Astrocyte (in vitro differentiated cells and primary cell): ENCODE data around the gene NLRP14. TPM values are rescaled to one million over a fixed set of nuclear protein-coding genes. Genes with fewer than 3 reads are reported as not detected.

Experiments used
- DNase-seq: peaks from one replicate; pipeline ENCODE4 v3.0.0-alpha.2; 2010; ENCODE audit warnings: low read depth
- FAIRE-seq: peaks from 2 replicates; lab custom pipeline; 2011; peaks lifted over from hg19 to GRCh38; lab: Jason Lieb, UNC
- H2AFZ ChIP-seq: 2 replicates; pipeline ENCODE4 v1.6.0; 2012; ENCODE audit warnings: low read depth, low read length, inconsistent platforms
- H3K27ac ChIP-seq: 2 replicates; pipeline ENCODE4 v1.5.1; 2011; ENCODE audit warnings: low read depth, low read length, inconsistent platforms
- H3K27me3 ChIP-seq: 2 replicates; pipeline ENCODE4 v1.6.0; 2011; ENCODE audit warnings: low read length, inconsistent platforms; ENCODE audit not compliant: insufficient read depth
- H3K36me3 ChIP-seq: 2 replicates; pipeline ENCODE4 v1.5.1; 2011; ENCODE audit warnings: low read length, inconsistent platforms; ENCODE audit not compliant: insufficient read depth
- H3K4me1 ChIP-seq: 2 replicates; pipeline ENCODE4 v1.5.1; 2011; ENCODE audit warnings: low read length, inconsistent platforms; ENCODE audit not compliant: insufficient read depth
- H3K4me2 ChIP-seq: 2 replicates; pipeline ENCODE4 v1.6.0; 2012; ENCODE audit warnings: low read length, inconsistent platforms
- H3K4me3 ChIP-seq: 2 replicates; pipeline ENCODE4 v1.5.1; 2011; ENCODE audit warnings: low read depth, mild to moderate bottlenecking, low read length, inconsistent platforms; ENCODE audit not compliant: insufficient read depth
- H3K79me2 ChIP-seq: 2 replicates; pipeline ENCODE4 v1.6.0; 2012; ENCODE audit warnings: mild to moderate bottlenecking, low read length, inconsistent platforms; ENCODE audit not compliant: insufficient read depth
- H3K9ac ChIP-seq: 2 replicates; pipeline ENCODE4 v1.6.0; 2012; ENCODE audit warnings: mild to moderate bottlenecking, low read length, inconsistent platforms
- H3K9me3 ChIP-seq: 2 replicates; pipeline ENCODE4 v1.5.1; 2012; ENCODE audit warnings: low read depth, mild to moderate bottlenecking, low read length, inconsistent platforms; ENCODE audit not compliant: insufficient read depth
- H4K20me1 ChIP-seq: 2 replicates; pipeline ENCODE4 v1.6.0; 2012; ENCODE audit warnings: low read length, inconsistent platforms; ENCODE audit not compliant: insufficient read depth
- H3K27ac Mint-ChIP-seq: one replicate; pipeline ENCODE4 v1.8.0; 2021; ENCODE audit warnings: mild to moderate bottlenecking, mixed read lengths; ENCODE audit not compliant: unreplicated experiment
- H3K27me3 Mint-ChIP-seq: one replicate; pipeline ENCODE4 v1.8.0; 2021; ENCODE audit warnings: low read depth, mixed read lengths; ENCODE audit not compliant: unreplicated experiment
- H3K36me3 Mint-ChIP-seq: one replicate; pipeline ENCODE4 v1.8.0; 2021; ENCODE audit warnings: low read depth, mixed read lengths; ENCODE audit not compliant: unreplicated experiment
- H3K4me1 Mint-ChIP-seq: one replicate; pipeline ENCODE4 v1.8.0; 2021; ENCODE audit warnings: low read depth, mixed read lengths; ENCODE audit not compliant: unreplicated experiment
- H3K4me3 Mint-ChIP-seq: one replicate; pipeline ENCODE4 v1.8.0; 2021; ENCODE audit warnings: mild to moderate bottlenecking, moderate library complexity, mixed read lengths; ENCODE audit not compliant: unreplicated experiment
- H3K9me3 Mint-ChIP-seq: one replicate; pipeline ENCODE4 v1.8.0; 2021; ENCODE audit warnings: mild to moderate bottlenecking, mixed read lengths; ENCODE audit not compliant: unreplicated experiment
- CTCF ChIP-seq: IDR thresholded peaks from 2 replicates; pipeline ENCODE4 v1.5.1; 2011; ENCODE audit warnings: low read depth, mild to moderate bottlenecking, inconsistent platforms, low read length, moderate library complexity; ENCODE audit not compliant: insufficient read depth
- EZH2 ChIP-seq: IDR thresholded peaks from 2 replicates; pipeline ENCODE4 v1.6.1; 2012; ENCODE audit warnings: mild to moderate bottlenecking, low read length, inconsistent platforms; ENCODE audit not compliant: insufficient read depth
- total RNA-seq: library from RNA; stranded (reverse); gene quantifications from 2 replicates; pipeline ENCODE4 v1.2.1, GENCODE V29; 2021

NLRP14 gene
- total RNA-seq, 1 donor from 2014 or later = not detected

- FAIRE-seq = no peak
- no peak for TF ChIP-seq EZH2
- TF ChIP-seq CTCF = no peak
- no peak overlapping the region for H3K27ac Mint-ChIP-seq
Observed at GRCh38 chr11:7079545-7080135, 59.4 kb downstream of the NLRP14 start.

GRCh38 chr11:7080900-7081299 is 60.6 kb downstream of the NLRP14 start:
- Mint-ChIP-seq H3K27me3 (peaks cover 11% of the 10 kb centered on the region), H3K4me3 (no peak overlapping the region), H3K9me3 (peaks cover 7% of the 10 kb centered on the region), H3K4me1 (no peaks in the 10 kb centered on the region), H3K27ac (no peak overlapping the region), H3K36me3 (no peaks in the 10 kb centered on the region)
- H3K4me3 ChIP-seq = no peak overlapping the region
- no peaks in the 10 kb centered on the region for H3K79me2 ChIP-seq
- H3K27ac ChIP-seq = no peak overlapping the region
- TF ChIP-seq EZH2 (no peak), CTCF (no peak)
- no peaks in the 10 kb centered on the region for H4K20me1 ChIP-seq
- H3K4me2 ChIP-seq = no peak overlapping the region
- H3K27me3 ChIP-seq = peaks cover 2% of the 10 kb centered on the region
- no peaks in the 10 kb centered on the region for H3K36me3 ChIP-seq
- H3K9me3 ChIP-seq = no peaks in the 10 kb centered on the region
- no peak for FAIRE-seq
- no peak overlapping the region for H2AFZ ChIP-seq
- DNase-seq = no peak
- H3K4me1 ChIP-seq = no peaks in the 10 kb centered on the region
- H3K9ac ChIP-seq = no peak overlapping the region

More at GRCh38 chr11:7079545-7080135, 59.4 kb downstream of the NLRP14 start:
- no peaks in the 10 kb centered on the region for H3K4me1 Mint-ChIP-seq
- Histone ChIP-seq H3K4me1 (no peaks in the 10 kb centered on the region), H3K79me2 (no peaks in the 10 kb centered on the region), H4K20me1 (no peaks in the 10 kb centered on the region), H3K4me3 (no peak overlapping the region), H3K27ac (no peak overlapping the region), H3K9ac (no peak overlapping the region), H3K4me2 (no peak overlapping the region), H2AFZ (no peak overlapping the region), H3K27me3 (peaks cover 2% of the 10 kb centered on the region), H3K36me3 (no peaks in the 10 kb centered on the region), H3K9me3 (no peaks in the 10 kb centered on the region)
- no peak overlapping the region for H3K4me3 Mint-ChIP-seq
- peaks cover 7% of the 10 kb centered on the region for H3K9me3 Mint-ChIP-seq
- H3K27me3 Mint-ChIP-seq = peaks cover 11% of the 10 kb centered on the region
- no peaks in the 10 kb centered on the region for H3K36me3 Mint-ChIP-seq
- DNase-seq = no peak

GRCh38 chr11:7081441-7081840 is 61.2 kb downstream of the NLRP14 start:
- no peak overlapping the region for H3K27ac ChIP-seq
- no peak overlapping the region for H3K9ac ChIP-seq
- Mint-ChIP-seq H3K27ac (no peak overlapping the region), H3K27me3 (peaks cover 9% of the 10 kb centered on the region), H3K4me3 (no peak overlapping the region), H3K9me3 (peaks cover 7% of the 10 kb centered on the region), H3K4me1 (no peaks in the 10 kb centered on the region), H3K36me3 (no peaks in the 10 kb centered on the region)
- no peak overlapping the region for H2AFZ ChIP-seq
- no peaks in the 10 kb centered on the region for H3K36me3 ChIP-seq
- peaks cover 2% of the 10 kb centered on the region for H3K27me3 ChIP-seq
- FAIRE-seq (no peak), DNase-seq (no peak)
- H3K4me2 ChIP-seq = no peak overlapping the region
- no peaks in the 10 kb centered on the region for H3K79me2 ChIP-seq
- no peaks in the 10 kb centered on the region for H4K20me1 ChIP-seq
- H3K4me1 ChIP-seq = no peaks in the 10 kb centered on the region
- H3K4me3 ChIP-seq = no peak overlapping the region
- H3K9me3 ChIP-seq = no peaks in the 10 kb centered on the region
- TF ChIP-seq CTCF (no peak), EZH2 (no peak)
